Measurements from ENCODE around the gene DNAL4.

Gene DNAL4

GRCh38 chr22:38823637-38824036 is 29.7 kb upstream of the DNAL4 start:
- in situ Hi-C loops (cut with HindIII; ENCODE audit: low sequenced_read_pairs), result no loop called here
- H3K4me3 ChIP-seq (ENCODE audit: low read depth, low read length), result no peak overlapping the region
- TF ChIP-seq CTCF (IDR thresholded peaks at IDR 0.05; ENCODE audit: low read depth, low read length, missing control alignments), result no peak

GRCh38 chr22:38823076-38823475 is 29.1 kb upstream of the DNAL4 start:
- H3K4me3 ChIP-seq (ENCODE audit: low read depth, low read length), result no peak overlapping the region
- DNase-seq (ENCODE audit: low read depth), result no peak
- in situ Hi-C loops (cut with HindIII; ENCODE audit: low sequenced_read_pairs), result no loop called here
- TF ChIP-seq CTCF (IDR thresholded peaks at IDR 0.05; ENCODE audit: low read depth, low read length, missing control alignments), result no peak

More at GRCh38 chr22:38823637-38824036, 29.7 kb upstream of the DNAL4 start:
- no peak for DNase-seq (ENCODE audit: low read depth)

GRCh38 chr22:38820020-38820419 is 26.1 kb upstream of the DNAL4 start:
- in situ Hi-C loops (cut with HindIII; ENCODE audit: low sequenced_read_pairs), result no loop called here
- no peak for DNase-seq (ENCODE audit: low read depth)
- no peak overlapping the region for H3K4me3 ChIP-seq (ENCODE audit: low read depth, low read length)
- TF ChIP-seq CTCF (IDR thresholded peaks at IDR 0.05; ENCODE audit: low read depth, low read length, missing control alignments), result no peak

GRCh38 chr22:38819387-38819940 is 25.5 kb upstream of the DNAL4 start:
- in situ Hi-C loops (cut with HindIII; ENCODE audit: low sequenced_read_pairs), result no loop called here
- no peak for TF ChIP-seq CTCF (IDR thresholded peaks at IDR 0.05; ENCODE audit: low read depth, low read length, missing control alignments)
- no peak overlapping the region for H3K4me3 ChIP-seq (ENCODE audit: low read depth, low read length)
- DNase-seq (ENCODE audit: low read depth), result no peak

GRCh38 chr22:38817196-38817595 is 23.3 kb upstream of the DNAL4 start:
- no peak overlapping the region for H3K4me3 ChIP-seq (ENCODE audit: low read depth, low read length)
- in situ Hi-C loops (cut with HindIII; ENCODE audit: low sequenced_read_pairs), result no loop called here
- TF ChIP-seq CTCF (IDR thresholded peaks at IDR 0.05; ENCODE audit: low read depth, low read length, missing control alignments), result no peak
- DNase-seq (ENCODE audit: low read depth), result no peak

- DNase-seq (ENCODE audit: low read depth), result no peak
- in situ Hi-C loops (cut with HindIII; ENCODE audit: low sequenced_read_pairs), result no loop called here
- no peak for TF ChIP-seq CTCF (IDR thresholded peaks at IDR 0.05; ENCODE audit: low read depth, low read length, missing control alignments)
- H3K4me3 ChIP-seq (ENCODE audit: low read depth, low read length), result no peak overlapping the region
Measured at GRCh38 chr22:38815842-38816241, 21.9 kb upstream of the DNAL4 start.
